SK-N-SH (cell line): ENCODE data around the gene AHDC1. TPM values are rescaled to one million over a fixed set of nuclear protein-coding genes. Genes with fewer than 3 reads are reported as not detected.

Experiments used
- CTCF ChIA-PET: fragments of 300-600, 350-600 bp; formaldehyde crosslinking; extraction: SDS; loops from one replicate; lab custom pipeline; 2021; lab: Yijun Ruan, JAX
- POLR2A ChIA-PET: fragments of 350-600 bp; sonication (Branson Sonifier 250); formaldehyde crosslinking; extraction: SDS; loops from one replicate; lab custom pipeline; 2020; ENCODE audit warnings: antibody characterized with exemption, inconsistent platforms; lab: Yijun Ruan, JAX
- DNase-seq: peaks from one replicate; pipeline ENCODE4 v3.0.0; 2012
- H2AFZ ChIP-seq: fragments of 200-600 bp; sonication (generic); 2 replicates; pipeline ENCODE4 v1.8.1; 2016; ENCODE audit warnings: antibody characterized with exemption, mild to moderate bottlenecking, low read depth
- H3F3A ChIP-seq: fragments of 200-600 bp; sonication (generic); replicated peaks from 2 replicates; pipeline ENCODE3; 2016; ENCODE audit warnings: antibody characterized with exemption, mild to moderate bottlenecking; ENCODE audit not compliant: insufficient read depth
- H3K27ac ChIP-seq, 2 experiments: fragments of 200-500 bp in 1 of 2; fragments of 200-600 bp in 1 of 2; sonication (Bioruptor generic) in 1 of 2; sonication (generic), shearing (Covaris generic) in 1 of 2; 2 replicates each; pipeline versions ENCODE4 v1.5.1 to v1.6.1; 2014 to 2016; ENCODE audit warnings: low read depth in 2 of 2, inconsistent platforms in 1 of 2, low read length in 1 of 2, mild to moderate bottlenecking in 1 of 2, mixed read lengths in 1 of 2
- H3K27me3 ChIP-seq: fragments of 200-600 bp; sonication (generic), shearing (Covaris generic); 2 replicates; pipeline ENCODE4 v1.6.1; 2016; ENCODE audit warnings: mixed run types; ENCODE audit not compliant: insufficient read depth
- H3K36me3 ChIP-seq, 2 experiments: fragments of 200-500 bp in 1 of 2; fragments of 200-600 bp in 1 of 2; sonication (Bioruptor generic) in 1 of 2; sonication (generic) in 1 of 2; replicated peaks in 1 of 2; 2 replicates each; pipeline versions ENCODE3 to v1.5.1; 2014 to 2016; ENCODE audit warnings: low read length in 1 of 2, mild to moderate bottlenecking in 1 of 2; ENCODE audit not compliant: insufficient read depth in 2 of 2, control insufficient read depth in 1 of 2
- H3K4me1 ChIP-seq, 2 experiments: fragments of 200-500 bp in 1 of 2; fragments of 200-600 bp in 1 of 2; sonication (Bioruptor generic) in 1 of 2; sonication (generic), shearing (Covaris generic) in 1 of 2; 2 replicates each; pipeline versions ENCODE4 v1.5.1 to v1.6.1; 2014 to 2016; ENCODE audit warnings: low read depth in 1 of 2, low read length in 1 of 2, mixed run types in 1 of 2; ENCODE audit not compliant: insufficient read depth in 2 of 2, control insufficient read depth in 1 of 2
- H3K4me2 ChIP-seq: fragments of 200-600 bp; sonication (generic), shearing (Covaris generic); 2 replicates; pipeline ENCODE4 v1.6.1; 2017; ENCODE audit warnings: mixed run types
- H3K4me3 ChIP-seq, 2 experiments: fragments of 200-500 bp in 1 of 2; fragments of 200-600 bp in 1 of 2; sonication (Bioruptor generic) in 1 of 2; sonication (generic), shearing (Covaris generic) in 1 of 2; 2 replicates each; pipeline versions ENCODE4 v1.5.1 to v1.8.1; 2014 to 2016; ENCODE audit warnings: low read depth in 2 of 2, inconsistent platforms in 1 of 2, low read length in 1 of 2, mild to moderate bottlenecking in 1 of 2, mixed read lengths in 1 of 2, moderate library complexity in 1 of 2
- H3K79me2 ChIP-seq: fragments of 200-600 bp; sonication (generic); 2 replicates; pipeline ENCODE4 v1.8.1; 2017; ENCODE audit warnings: mild to moderate bottlenecking; ENCODE audit not compliant: insufficient read depth
- H3K9ac ChIP-seq: fragments of 200-600 bp; sonication (generic); 2 replicates; pipeline ENCODE4 v1.6.1; 2017; ENCODE audit warnings: mixed run types
- H3K9me2 ChIP-seq: fragments of 200-600 bp; sonication (generic); 2 replicates; pipeline ENCODE4 v1.6.1; 2017; ENCODE audit warnings: mixed run types
- H3K9me3 ChIP-seq: fragments of 200-600 bp; sonication (generic); 2 replicates; pipeline ENCODE4 v1.6.1; 2017; ENCODE audit warnings: mixed run types, mild to moderate bottlenecking, moderate library complexity
- H4K20me1 ChIP-seq: fragments of 200-600 bp; sonication (generic); 2 replicates; pipeline ENCODE4 v1.6.1; 2017; ENCODE audit warnings: mild to moderate bottlenecking, mixed run types; ENCODE audit not compliant: insufficient read depth
- EZH2phosphoT487 ChIP-seq: fragments of 200-600 bp; sonication (generic); IDR thresholded peaks from 2 replicates; pipeline ENCODE4 v1.6.1; 2017; ENCODE audit warnings: low read depth, mixed run types, mild to moderate bottlenecking, antibody characterized with exemption, moderate library complexity, borderline replicate concordance
- FOSL2 ChIP-seq: IDR thresholded peaks from 2 replicates; pipeline ENCODE4 v1.4.0; 2012; ENCODE audit warnings: low read depth, mild to moderate bottlenecking, moderate library complexity, borderline replicate concordance
- FOXM1 ChIP-seq: IDR thresholded peaks from 2 replicates; pipeline ENCODE4 v1.4.0; 2012; ENCODE audit warnings: low read depth, mild to moderate bottlenecking
- IRF3 ChIP-seq: fragments of 150-350 bp; IDR thresholded peaks from 2 replicates; pipeline ENCODE4 v1.6.1; 2016; ENCODE audit warnings: mild to moderate bottlenecking, low read depth, low read length
- MAX ChIP-seq: IDR thresholded peaks from 2 replicates; pipeline ENCODE4 v1.4.0; 2012; ENCODE audit warnings: low read depth
- MEF2A ChIP-seq: IDR thresholded peaks from 2 replicates; pipeline ENCODE4 v1.4.0; 2012; ENCODE audit warnings: low read depth, borderline replicate concordance
- NFIC ChIP-seq: IDR thresholded peaks from 2 replicates; pipeline ENCODE4 v1.4.0; 2012; ENCODE audit warnings: borderline replicate concordance
- POLR2AphosphoS5 ChIP-seq: IDR thresholded peaks from 2 replicates; pipeline ENCODE4 v1.6.1; 2012; ENCODE audit warnings: low read depth, low read length
- RCOR1 ChIP-seq: fragments of 150-350 bp; IDR thresholded peaks from 2 replicates; pipeline ENCODE4 v1.6.1; 2017; ENCODE audit warnings: antibody characterized with exemption, low read length
- RFX5 ChIP-seq: IDR thresholded peaks from 2 replicates; pipeline ENCODE4 v1.6.1; 2012; ENCODE audit warnings: mild to moderate bottlenecking, improper control_type of control experiment, low read length
- RXRA ChIP-seq: IDR thresholded peaks from 2 replicates; pipeline ENCODE4 v1.4.0; 2012; ENCODE audit warnings: low read depth, mild to moderate bottlenecking, borderline replicate concordance
- SIN3A ChIP-seq: IDR thresholded peaks from 2 replicates; pipeline ENCODE4 v1.6.1; 2012; ENCODE audit warnings: low read depth, mild to moderate bottlenecking, low read length, moderate library complexity, borderline replicate concordance
- SMC3 ChIP-seq: IDR thresholded peaks from 2 replicates; pipeline ENCODE4 v1.6.1; 2012; ENCODE audit warnings: low read depth, low read length, improper control_type of control experiment
- TAF1 ChIP-seq: IDR thresholded peaks from 2 replicates; pipeline ENCODE4 v1.6.1; 2012; ENCODE audit warnings: low read depth, mild to moderate bottlenecking, low read length, moderate library complexity, borderline replicate concordance
- TEAD4 ChIP-seq: IDR thresholded peaks from 2 replicates; pipeline ENCODE4 v1.4.0; 2012; ENCODE audit warnings: mild to moderate bottlenecking, borderline replicate concordance; ENCODE audit not compliant: insufficient read depth
- USF1 ChIP-seq: IDR thresholded peaks from 2 replicates; pipeline ENCODE4 v1.4.0; 2012; ENCODE audit warnings: low read depth, borderline replicate concordance
- USF2 ChIP-seq: fragments of 150-350 bp; IDR thresholded peaks from 2 replicates; pipeline ENCODE4 v1.6.1; 2017; ENCODE audit warnings: antibody characterized with exemption, low read length, low read depth, borderline replicate concordance
- YY1 ChIP-seq: IDR thresholded peaks from 2 replicates; pipeline ENCODE4 v1.4.0; 2012; ENCODE audit warnings: low read depth, mild to moderate bottlenecking
- WGBS: methylation state at CpG from one replicate; pipeline ENCODE4 v1.1.6; 2017; ENCODE audit warnings: low lambda C conversion rate; 5-methylcytosine and 5-hydroxymethylcytosine counted together
- polyA plus RNA-seq, 3 experiments: library from polyadenylated mRNA; depleted of rRNA; stranded (reverse); fragments of >200 nt; gene quantifications; 2 replicates each; pipeline ENCODE4 v1.2.3, GENCODE V29; 2012
- TF ChIP-seq, protein P1 (sequence below): IDR thresholded peaks from 2 replicates; pipeline ENCODE4 v1.6.1; 2012; ENCODE audit warnings: mild to moderate bottlenecking, low read depth, low read length, moderate library complexity
- TF ChIP-seq, protein P2 (sequence below): IDR thresholded peaks from 2 replicates; pipeline ENCODE4 v1.4.0; 2012; ENCODE audit warnings: low read depth, borderline replicate concordance

The AHDC1 gene
- polyA plus RNA-seq, 1 of the 3 experiments (the other 2 are of a cell fraction): 8.5 TPM

- no peak for DNase-seq
- peaks cover 4 to 7% of the 10 kb centered on the region in 2 experiments; a peak in 2 of 4 replicates for H3K4me1 ChIP-seq
- POLR2A ChIA-PET: no interaction called here
- H3F3A ChIP-seq: no peaks in the 10 kb centered on the region
- no peak overlapping the region for H3K4me2 ChIP-seq
- H3K27ac ChIP-seq: no peak overlapping the region
- H3K4me3 ChIP-seq: no peak overlapping the region
- H4K20me1 ChIP-seq: no peaks in the 10 kb centered on the region
- TF ChIP-seq TAF1 (no peak), FOXM1 (no peak), USF1 (no peak), MAX (no peak), SIN3A (no peak), MEF2A (no peak), RCOR1 (no peak), RFX5 (no peak), SMC3 (no peak), USF2 (no peak), RXRA (no peak), TEAD4 (no peak), POLR2AphosphoS5 (no peak), YY1 (no peak), IRF3 (no peak), FOSL2 (no peak), NFIC (no peak), EZH2phosphoT487 (no peak)
- TF ChIP-seq, protein P1, sequence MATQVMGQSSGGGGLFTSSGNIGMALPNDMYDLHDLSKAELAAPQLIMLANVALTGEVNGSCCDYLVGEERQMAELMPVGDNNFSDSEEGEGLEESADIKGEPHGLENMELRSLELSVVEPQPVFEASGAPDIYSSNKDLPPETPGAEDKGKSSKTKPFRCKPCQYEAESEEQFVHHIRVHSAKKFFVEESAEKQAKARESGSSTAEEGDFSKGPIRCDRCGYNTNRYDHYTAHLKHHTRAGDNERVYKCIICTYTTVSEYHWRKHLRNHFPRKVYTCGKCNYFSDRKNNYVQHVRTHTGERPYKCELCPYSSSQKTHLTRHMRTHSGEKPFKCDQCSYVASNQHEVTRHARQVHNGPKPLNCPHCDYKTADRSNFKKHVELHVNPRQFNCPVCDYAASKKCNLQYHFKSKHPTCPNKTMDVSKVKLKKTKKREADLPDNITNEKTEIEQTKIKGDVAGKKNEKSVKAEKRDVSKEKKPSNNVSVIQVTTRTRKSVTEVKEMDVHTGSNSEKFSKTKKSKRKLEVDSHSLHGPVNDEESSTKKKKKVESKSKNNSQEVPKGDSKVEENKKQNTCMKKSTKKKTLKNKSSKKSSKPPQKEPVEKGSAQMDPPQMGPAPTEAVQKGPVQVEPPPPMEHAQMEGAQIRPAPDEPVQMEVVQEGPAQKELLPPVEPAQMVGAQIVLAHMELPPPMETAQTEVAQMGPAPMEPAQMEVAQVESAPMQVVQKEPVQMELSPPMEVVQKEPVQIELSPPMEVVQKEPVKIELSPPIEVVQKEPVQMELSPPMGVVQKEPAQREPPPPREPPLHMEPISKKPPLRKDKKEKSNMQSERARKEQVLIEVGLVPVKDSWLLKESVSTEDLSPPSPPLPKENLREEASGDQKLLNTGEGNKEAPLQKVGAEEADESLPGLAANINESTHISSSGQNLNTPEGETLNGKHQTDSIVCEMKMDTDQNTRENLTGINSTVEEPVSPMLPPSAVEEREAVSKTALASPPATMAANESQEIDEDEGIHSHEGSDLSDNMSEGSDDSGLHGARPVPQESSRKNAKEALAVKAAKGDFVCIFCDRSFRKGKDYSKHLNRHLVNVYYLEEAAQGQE: no peak
- TF ChIP-seq, protein P2, sequence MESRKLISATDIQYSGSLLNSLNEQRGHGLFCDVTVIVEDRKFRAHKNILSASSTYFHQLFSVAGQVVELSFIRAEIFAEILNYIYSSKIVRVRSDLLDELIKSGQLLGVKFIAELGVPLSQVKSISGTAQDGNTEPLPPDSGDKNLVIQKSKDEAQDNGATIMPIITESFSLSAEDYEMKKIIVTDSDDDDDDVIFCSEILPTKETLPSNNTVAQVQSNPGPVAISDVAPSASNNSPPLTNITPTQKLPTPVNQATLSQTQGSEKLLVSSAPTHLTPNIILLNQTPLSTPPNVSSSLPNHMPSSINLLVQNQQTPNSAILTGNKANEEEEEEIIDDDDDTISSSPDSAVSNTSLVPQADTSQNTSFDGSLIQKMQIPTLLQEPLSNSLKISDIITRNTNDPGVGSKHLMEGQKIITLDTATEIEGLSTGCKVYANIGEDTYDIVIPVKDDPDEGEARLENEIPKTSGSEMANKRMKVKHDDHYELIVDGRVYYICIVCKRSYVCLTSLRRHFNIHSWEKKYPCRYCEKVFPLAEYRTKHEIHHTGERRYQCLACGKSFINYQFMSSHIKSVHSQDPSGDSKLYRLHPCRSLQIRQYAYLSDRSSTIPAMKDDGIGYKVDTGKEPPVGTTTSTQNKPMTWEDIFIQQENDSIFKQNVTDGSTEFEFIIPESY: no peak
- 97% methylated on average over 11 of the region's 11 CpGs for WGBS
- no peaks in the 10 kb centered on the region for H3K9me3 ChIP-seq
- no peaks in the 10 kb centered on the region for H3K9me2 ChIP-seq
- no peaks in the 10 kb centered on the region for H3K27me3 ChIP-seq
- H2AFZ ChIP-seq: no peak overlapping the region
- CTCF ChIA-PET: interaction anchor here (0.9 to 3.0 kb wide), 6 partner anchors 13 to 322 kb away, joined by 3 to 13 read pairs (median 4); no protein-coding TSS in a partner anchor
- no peaks in the 10 kb centered on the region for H3K36me3 ChIP-seq
- H3K9ac ChIP-seq: no peak overlapping the region
- H3K79me2 ChIP-seq: no peaks in the 10 kb centered on the region
Measured at GRCh38 chr1:27649306-27649635, 45.3 kb upstream of the AHDC1 start.
